ENCODE results near the gene DPYD. TPM values are rescaled to one million over a fixed set of nuclear protein-coding genes. Genes with fewer than 3 reads are reported as not detected.

Gene DPYD
- total RNA-seq, 1 donor from 2014 or later = 8.8 TPM

GRCh38 chr1:97088391-97088790 lies 832.4 kb downstream of the DPYD start:
- no peak overlapping the region for H3K4me2 ChIP-seq (ENCODE audit: low read length)
- H3K4me1 ChIP-seq (ENCODE audit: insufficient read depth, low read length) = peaks cover 2% of the 10 kb centered on the region
- no peaks in the 10 kb centered on the region for H3K36me3 Mint-ChIP-seq (ENCODE audit: low read depth, unreplicated experiment)
- H3K9me3 ChIP-seq (ENCODE audit: insufficient read depth, low read depth, low read length) = no peaks in the 10 kb centered on the region
- H3K4me1 Mint-ChIP-seq (ENCODE audit: low read depth, unreplicated experiment) = peaks cover 1% of the 10 kb centered on the region
- H3K27ac ChIP-seq (ENCODE audit: low read depth, low read length) = no peak overlapping the region
- no peaks in the 10 kb centered on the region for H3K27me3 ChIP-seq (ENCODE audit: insufficient read depth, low read length)
- H3K79me2 ChIP-seq (ENCODE audit: insufficient read depth, low read length) = no peaks in the 10 kb centered on the region
- no peaks in the 10 kb centered on the region for H3K36me3 ChIP-seq (ENCODE audit: insufficient read depth, low read length)
- H3K4me3 ChIP-seq (ENCODE audit: insufficient read depth, low read depth, low read length) = no peak overlapping the region
- FAIRE-seq (no peak), DNase-seq (ENCODE audit: low read depth) (no peak)
- no peaks in the 10 kb centered on the region for H3K9me3 Mint-ChIP-seq (ENCODE audit: unreplicated experiment)
- H3K4me3 Mint-ChIP-seq (ENCODE audit: unreplicated experiment) = no peak overlapping the region
- no peak for TF ChIP-seq EZH2 (IDR thresholded peaks at IDR 0.05; ENCODE audit: insufficient read depth, low read length)
- no peak for TF ChIP-seq CTCF (IDR thresholded peaks at IDR 0.05; ENCODE audit: insufficient read depth, low read depth, low read length)
- no peak overlapping the region for H3K27ac Mint-ChIP-seq (ENCODE audit: unreplicated experiment)
- no peaks in the 10 kb centered on the region for H3K27me3 Mint-ChIP-seq (ENCODE audit: low read depth, unreplicated experiment)
- H3K9ac ChIP-seq (ENCODE audit: low read length) = no peak overlapping the region
- H4K20me1 ChIP-seq (ENCODE audit: insufficient read depth, low read length) = no peaks in the 10 kb centered on the region
- no peak overlapping the region for H2AFZ ChIP-seq (ENCODE audit: low read depth, low read length)

GRCh38 chr1:97084546-97084945 lies 836.3 kb downstream of the DPYD start:
- H3K9me3 ChIP-seq (ENCODE audit: insufficient read depth, low read depth, low read length) = no peaks in the 10 kb centered on the region
- H4K20me1 ChIP-seq (ENCODE audit: insufficient read depth, low read length) = no peaks in the 10 kb centered on the region
- H3K4me1 Mint-ChIP-seq (ENCODE audit: low read depth, unreplicated experiment) = no peaks in the 10 kb centered on the region
- H3K4me1 ChIP-seq (ENCODE audit: insufficient read depth, low read length) = no peaks in the 10 kb centered on the region
- no peak overlapping the region for H3K9ac ChIP-seq (ENCODE audit: low read length)
- no peak overlapping the region for H3K4me3 Mint-ChIP-seq (ENCODE audit: unreplicated experiment)
- H3K36me3 ChIP-seq (ENCODE audit: insufficient read depth, low read length) = no peaks in the 10 kb centered on the region
- no peak overlapping the region for H3K4me2 ChIP-seq (ENCODE audit: low read length)
- no peaks in the 10 kb centered on the region for H3K27me3 Mint-ChIP-seq (ENCODE audit: low read depth, unreplicated experiment)
- no peak overlapping the region for H2AFZ ChIP-seq (ENCODE audit: low read depth, low read length)
- FAIRE-seq (peak; percentile 75), DNase-seq (ENCODE audit: low read depth) (peak; percentile 39)
- no peak overlapping the region for H3K4me3 ChIP-seq (ENCODE audit: insufficient read depth, low read depth, low read length)
- H3K27ac ChIP-seq (ENCODE audit: low read depth, low read length) = no peak overlapping the region
- H3K79me2 ChIP-seq (ENCODE audit: insufficient read depth, low read length) = no peaks in the 10 kb centered on the region
- no peaks in the 10 kb centered on the region for H3K36me3 Mint-ChIP-seq (ENCODE audit: low read depth, unreplicated experiment)
- no peak overlapping the region for H3K27ac Mint-ChIP-seq (ENCODE audit: unreplicated experiment)
- TF ChIP-seq CTCF (IDR thresholded peaks at IDR 0.05; ENCODE audit: insufficient read depth, low read depth, low read length) (no peak), EZH2 (IDR thresholded peaks at IDR 0.05; ENCODE audit: insufficient read depth, low read length) (no peak)
- no peaks in the 10 kb centered on the region for H3K27me3 ChIP-seq (ENCODE audit: insufficient read depth, low read length)
- H3K9me3 Mint-ChIP-seq (ENCODE audit: unreplicated experiment) = no peaks in the 10 kb centered on the region

GRCh38 chr1:97082160-97082848 lies 838.5 kb downstream of the DPYD start:
- Histone ChIP-seq H3K27me3 (ENCODE audit: insufficient read depth, low read length) (no peaks in the 10 kb centered on the region), H4K20me1 (ENCODE audit: insufficient read depth, low read length) (no peaks in the 10 kb centered on the region), H3K9ac (ENCODE audit: low read length) (no peak overlapping the region), H3K79me2 (ENCODE audit: insufficient read depth, low read length) (no peaks in the 10 kb centered on the region), H3K27ac (ENCODE audit: low read depth, low read length) (no peak overlapping the region), H2AFZ (ENCODE audit: low read depth, low read length) (no peak overlapping the region), H3K9me3 (ENCODE audit: insufficient read depth, low read depth, low read length) (no peaks in the 10 kb centered on the region), H3K36me3 (ENCODE audit: insufficient read depth, low read length) (no peaks in the 10 kb centered on the region), H3K4me3 (ENCODE audit: insufficient read depth, low read depth, low read length) (no peak overlapping the region), H3K4me1 (ENCODE audit: insufficient read depth, low read length) (no peaks in the 10 kb centered on the region), H3K4me2 (ENCODE audit: low read length) (no peak overlapping the region)
- TF ChIP-seq CTCF (IDR thresholded peaks at IDR 0.05; ENCODE audit: insufficient read depth, low read depth, low read length) (no peak), EZH2 (IDR thresholded peaks at IDR 0.05; ENCODE audit: insufficient read depth, low read length) (no peak)
- Mint-ChIP-seq H3K27me3 (ENCODE audit: low read depth, unreplicated experiment) (no peaks in the 10 kb centered on the region), H3K27ac (ENCODE audit: unreplicated experiment) (no peak overlapping the region), H3K36me3 (ENCODE audit: low read depth, unreplicated experiment) (no peaks in the 10 kb centered on the region), H3K9me3 (ENCODE audit: unreplicated experiment) (no peaks in the 10 kb centered on the region), H3K4me3 (ENCODE audit: unreplicated experiment) (no peak overlapping the region), H3K4me1 (ENCODE audit: low read depth, unreplicated experiment) (peaks cover 2% of the 10 kb centered on the region)
- FAIRE-seq (no peak), DNase-seq (ENCODE audit: low read depth) (peak; percentile 20)

Measured in astrocyte (in vitro differentiated cells and primary cell).